NCI-H526 (cell line): ENCODE measurements around the gene RBM26.

Experiments used
- DNase-seq, 2 experiments: peaks; one replicate each; lab custom pipeline; 2025; lab: John Stamatoyannopoulos, UW

The RBM26 gene

GRCh38 chr13:79419365-79419764 lies 13.3 kb upstream of the RBM26 start:
- DNase-seq, result no peak

GRCh38 chr13:79417741-79418140 lies 11.7 kb upstream of the RBM26 start:
- no peak for DNase-seq

- no peak for DNase-seq
Observed at GRCh38 chr13:79413521-79413920, 7.5 kb upstream of the RBM26 start.

- DNase-seq, result no peak
Observed at GRCh38 chr13:79409828-79410227, 3.8 kb upstream of the RBM26 start.

- DNase-seq, result peak; percentile 14 to 18
Observed at GRCh38 chr13:79407349-79407979, 1.4 kb upstream of the RBM26 start.

- DNase-seq, result peak in 1 of 2 experiments; percentile 88
Observed at GRCh38 chr13:79406597-79406908, 498 bp upstream of the RBM26 start.

- peak; percentile 56 to 78 for DNase-seq
Observed at GRCh38 chr13:79405501-79405830, 589 bp downstream of the RBM26 start.

- peak in 1 of 2 experiments; percentile 57 for DNase-seq
Observed at GRCh38 chr13:79404985-79405384, 1.1 kb downstream of the RBM26 start.

GRCh38 chr13:79404361-79404760 lies 1.7 kb downstream of the RBM26 start:
- DNase-seq, result peak in 1 of 2 experiments; percentile 42

- DNase-seq, result no peak
Observed at GRCh38 chr13:79403113-79403512, 2.9 kb downstream of the RBM26 start.

GRCh38 chr13:79402679-79403078 lies 3.4 kb downstream of the RBM26 start:
- DNase-seq, result no peak

GRCh38 chr13:79402074-79402635 lies 3.9 kb downstream of the RBM26 start:
- no peak for DNase-seq

GRCh38 chr13:79401259-79402070 lies 4.6 kb downstream of the RBM26 start:
- DNase-seq, result no peak

GRCh38 chr13:79398915-79399314 lies 7.1 kb downstream of the RBM26 start:
- no peak for DNase-seq

GRCh38 chr13:79398127-79398526 lies 7.9 kb downstream of the RBM26 start:
- no peak for DNase-seq

GRCh38 chr13:79395881-79396280 lies 10.2 kb downstream of the RBM26 start:
- no peak for DNase-seq

- DNase-seq, result peak; percentile 37 to 72
Observed at GRCh38 chr13:79393564-79394249, 12.3 kb downstream of the RBM26 start.

- DNase-seq, result no peak
Observed at GRCh38 chr13:79392882-79393563, 13.0 kb downstream of the RBM26 start.

- no peak for DNase-seq
Observed at GRCh38 chr13:79389026-79389425, 17.0 kb downstream of the RBM26 start.

GRCh38 chr13:79387853-79388252 lies 18.2 kb downstream of the RBM26 start:
- DNase-seq, result no peak

GRCh38 chr13:79386125-79386826 lies 19.8 kb downstream of the RBM26 start:
- no peak for DNase-seq

GRCh38 chr13:79385694-79386093 lies 20.4 kb downstream of the RBM26 start:
- DNase-seq, result no peak
